NB4 (cell line): ENCODE data around the gene OLFM2.

Experiments
- CTCF ChIP-seq: IDR thresholded peaks from one replicate; pipeline ENCODE4 v1.5.1; 2012; ENCODE audit warnings: low read depth, low read length
- MAX ChIP-seq: IDR thresholded peaks from 2 replicates; pipeline ENCODE4 v1.6.1; 2011; ENCODE audit warnings: low read depth, low read length
- MYC ChIP-seq: IDR thresholded peaks from 2 replicates; pipeline ENCODE4 v1.6.1; 2011; ENCODE audit warnings: low read depth, low read length
- POLR2A ChIP-seq: IDR thresholded peaks from 2 replicates; pipeline ENCODE4 v1.6.1; 2011; ENCODE audit warnings: mild to moderate bottlenecking; ENCODE audit not compliant: insufficient read length; ENCODE audit errors: extremely low read depth

- no peak for TF ChIP-seq CTCF
- no peak for TF ChIP-seq MYC
- TF ChIP-seq MAX: no peak
- TF ChIP-seq POLR2A: no peak
These were observed 52.6 kb downstream of the OLFM2 start for GRCh38 chr19:9883764-9884163.
